HEK293T (cell line): ENCODE data around the gene SPATA9.

Source experiments
- CTCF ChIA-PET: fragments of 350-600 bp; formaldehyde crosslinking; extraction: SDS; loops from one replicate; lab custom pipeline; 2021; ENCODE audit warnings: antibody characterized with exemption, inconsistent platforms; lab: Yijun Ruan, JAX
- POLR2A ChIA-PET: fragments of 350-600 bp; formaldehyde crosslinking; extraction: SDS; loops from one replicate; lab custom pipeline; 2020; ENCODE audit warnings: antibody characterized with exemption, inconsistent platforms; lab: Yijun Ruan, JAX
- DNase-seq: peaks from one replicate; pipeline ENCODE4 v3.0.0; 2012; ENCODE audit warnings: mixed read lengths; ENCODE audit errors: extremely low spot score
- ARNT ChIP-seq: fragments of 450-650 bp; IDR thresholded peaks from 2 replicates; pipeline ENCODE4 v1.6.1; 2017; ENCODE audit warnings: mild to moderate bottlenecking
- BHLHE40 ChIP-seq: fragments of 450-650 bp; IDR thresholded peaks from 2 replicates; pipeline ENCODE4 v1.6.1; 2016; ENCODE audit warnings: mild to moderate bottlenecking, moderate library complexity, borderline replicate concordance
- CTBP1 ChIP-seq: fragments of 450-650 bp; IDR thresholded peaks from 2 replicates; pipeline ENCODE4 v1.6.1; 2016; ENCODE audit warnings: borderline replicate concordance
- ELF4 ChIP-seq: fragments of 450-650 bp; IDR thresholded peaks from 2 replicates; pipeline ENCODE4 v1.6.1; 2017; ENCODE audit warnings: antibody characterized with exemption
- FOXA1 ChIP-seq: fragments of 450-650 bp; IDR thresholded peaks from 2 replicates; pipeline ENCODE4 v1.6.1; 2016; ENCODE audit warnings: mild to moderate bottlenecking
- FOXK2 ChIP-seq: fragments of 450-650 bp; IDR thresholded peaks from 2 replicates; pipeline ENCODE4 v1.6.1; 2016; ENCODE audit warnings: mild to moderate bottlenecking
- FOXM1 ChIP-seq: fragments of 450-650 bp; IDR thresholded peaks from 2 replicates; pipeline ENCODE4 v1.6.1; 2017; ENCODE audit warnings: mild to moderate bottlenecking, borderline replicate concordance
- HDGF ChIP-seq: fragments of 450-650 bp; IDR thresholded peaks from 2 replicates; pipeline ENCODE4 v1.6.1; 2017; ENCODE audit warnings: antibody characterized with exemption, borderline replicate concordance
- L3MBTL2 ChIP-seq: fragments of 450-650 bp; conservative IDR thresholded peaks from 2 replicates; pipeline ENCODE4 v1.6.1; 2016; ENCODE audit warnings: mild to moderate bottlenecking
- LEF1 ChIP-seq: fragments of 450-650 bp; IDR thresholded peaks from 2 replicates; pipeline ENCODE4 v1.6.1; 2017; ENCODE audit warnings: mild to moderate bottlenecking, borderline replicate concordance
- NFRKB ChIP-seq: fragments of 450-650 bp; IDR thresholded peaks from 2 replicates; pipeline ENCODE4 v1.6.1; 2016; ENCODE audit warnings: mild to moderate bottlenecking, moderate library complexity
- SP1 ChIP-seq: fragments of 450-650 bp; IDR thresholded peaks from 2 replicates; pipeline ENCODE4 v1.6.1; 2017
- TARDBP ChIP-seq: fragments of 450-650 bp; IDR thresholded peaks from 2 replicates; pipeline ENCODE4 v1.6.1; 2016
- ZNF384 ChIP-seq: fragments of 450-650 bp; IDR thresholded peaks from 2 replicates; pipeline ENCODE4 v1.6.1; 2016
- TF ChIP-seq, protein P1 (sequence below): fragments of 450-650 bp; IDR thresholded peaks from 2 replicates; pipeline ENCODE4 v1.6.1; 2016

SPATA9 gene

DNA sequence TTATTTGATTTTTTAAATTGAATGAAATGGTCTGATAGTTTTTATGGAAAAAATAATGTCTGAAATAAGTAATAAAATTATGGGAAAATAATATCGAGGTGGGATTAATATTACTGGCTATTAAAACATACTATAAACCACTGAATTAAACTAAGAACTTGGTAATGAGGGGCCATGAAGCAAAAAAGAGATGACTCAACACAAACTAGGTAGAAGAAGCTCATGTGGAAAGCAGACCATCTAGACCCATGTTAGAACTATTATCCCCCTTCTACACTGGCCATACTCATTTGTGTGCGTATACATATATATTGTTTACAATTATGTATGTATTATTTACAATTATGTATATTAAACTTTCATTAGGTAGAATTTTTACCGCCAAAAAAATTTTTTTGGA is 71.4 kb downstream of the SPATA9 start:
- TF ChIP-seq, protein P1, sequence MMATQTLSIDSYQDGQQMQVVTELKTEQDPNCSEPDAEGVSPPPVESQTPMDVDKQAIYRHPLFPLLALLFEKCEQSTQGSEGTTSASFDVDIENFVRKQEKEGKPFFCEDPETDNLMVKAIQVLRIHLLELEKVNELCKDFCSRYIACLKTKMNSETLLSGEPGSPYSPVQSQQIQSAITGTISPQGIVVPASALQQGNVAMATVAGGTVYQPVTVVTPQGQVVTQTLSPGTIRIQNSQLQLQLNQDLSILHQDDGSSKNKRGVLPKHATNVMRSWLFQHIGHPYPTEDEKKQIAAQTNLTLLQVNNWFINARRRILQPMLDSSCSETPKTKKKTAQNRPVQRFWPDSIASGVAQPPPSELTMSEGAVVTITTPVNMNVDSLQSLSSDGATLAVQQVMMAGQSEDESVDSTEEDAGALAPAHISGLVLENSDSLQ = no peak
- TF ChIP-seq FOXA1 (no peak), ZNF384 (no peak), FOXM1 (no peak), SP1 (no peak), ELF4 (no peak), ARNT (no peak), FOXK2 (no peak), BHLHE40 (no peak)
- ChIA-PET POLR2A (no interaction called here), CTCF (no interaction called here)
- DNase-seq = no peak

DNA sequence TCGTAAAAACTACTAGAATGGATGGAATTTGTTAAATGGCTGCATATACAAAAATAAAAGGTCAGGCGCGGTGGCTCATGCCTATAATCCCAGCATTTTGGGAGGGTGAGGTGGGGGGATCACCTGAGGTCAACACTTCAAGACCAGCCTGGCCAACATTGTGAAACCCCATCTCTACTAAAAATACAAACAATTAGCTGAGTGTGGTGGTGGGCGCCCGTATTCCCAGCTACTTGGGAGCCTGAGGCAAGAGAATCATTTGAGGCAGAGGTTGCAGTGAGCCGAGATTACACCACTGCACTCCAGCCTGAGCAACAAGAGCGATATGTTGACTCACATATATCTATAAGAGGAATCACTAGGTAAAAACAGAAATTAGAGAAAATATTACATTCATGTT is 72.2 kb downstream of the SPATA9 start:
- CTCF ChIA-PET = no interaction called here
- DNase-seq = no peak
- TF ChIP-seq NFRKB = no peak
- TF ChIP-seq HDGF = no peak
- POLR2A ChIA-PET = no interaction called here

GRCh38 chr5:95609711-95610110 is 73.1 kb downstream of the SPATA9 start:
- CTCF ChIA-PET = no interaction called here
- DNase-seq = no peak
- TF ChIP-seq LEF1 = no peak
- no peak for TF ChIP-seq ZNF384
- no peak for TF ChIP-seq SP1
- no peak for TF ChIP-seq FOXK2
- TF ChIP-seq CTBP1 = no peak
- TF ChIP-seq TARDBP = no peak
- no peak for TF ChIP-seq ELF4
- TF ChIP-seq HDGF = no peak
- no peak for TF ChIP-seq L3MBTL2
- no peak for TF ChIP-seq BHLHE40
- TF ChIP-seq ARNT = no peak

More at GRCh38 chr5:95609711-95610110, 73.1 kb downstream of the SPATA9 start:
- POLR2A ChIA-PET = no interaction called here
